ENCODE measurements around the gene ARMH2.
"Not testable (repeated sequence)": the region's sequence is repeated elsewhere in the genome, so short reads cannot be mapped to it uniquely, and the experiment has no call there.

ARMH2 gene

DNA sequence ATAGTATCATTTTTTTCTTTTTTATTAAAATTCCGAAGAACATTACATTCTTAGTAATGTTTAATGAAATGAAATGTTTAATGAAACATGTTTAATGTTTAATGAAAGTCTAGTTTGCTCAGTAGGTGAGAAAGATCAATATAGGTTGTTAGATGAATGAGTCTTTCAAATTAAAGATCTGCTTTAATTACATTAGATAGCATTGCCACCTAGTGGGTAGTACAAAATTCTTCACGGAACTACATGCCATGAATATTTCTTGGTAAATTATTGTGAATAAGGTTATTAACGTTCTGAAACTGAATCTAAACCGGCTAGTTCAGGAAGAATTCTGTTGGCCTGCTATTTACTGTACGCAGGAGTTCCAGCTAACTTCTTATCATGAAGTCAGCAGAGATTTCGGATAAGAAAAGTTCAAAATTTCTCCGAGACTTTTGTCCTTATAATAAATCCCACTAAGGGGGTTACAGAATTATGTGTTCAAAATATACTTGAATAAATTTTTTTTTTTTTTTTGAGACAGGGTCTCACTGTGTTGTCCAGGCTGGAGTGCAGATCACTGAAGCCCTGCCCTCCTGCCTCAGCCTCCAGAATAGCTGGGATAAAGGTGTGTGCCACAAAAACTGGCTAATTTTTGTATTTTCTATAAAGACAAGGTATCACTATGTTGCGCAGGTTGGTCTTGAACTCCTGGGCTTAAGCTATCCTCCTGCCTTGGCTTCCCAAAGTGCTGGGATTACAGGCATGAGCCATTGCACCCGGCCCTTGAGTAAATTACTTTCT, 31.8 kb downstream of the ARMH2 start:
- in situ Hi-C loops (cut with HindIII; ENCODE audit: low sequenced_read_pairs), result no loop called here

DNA sequence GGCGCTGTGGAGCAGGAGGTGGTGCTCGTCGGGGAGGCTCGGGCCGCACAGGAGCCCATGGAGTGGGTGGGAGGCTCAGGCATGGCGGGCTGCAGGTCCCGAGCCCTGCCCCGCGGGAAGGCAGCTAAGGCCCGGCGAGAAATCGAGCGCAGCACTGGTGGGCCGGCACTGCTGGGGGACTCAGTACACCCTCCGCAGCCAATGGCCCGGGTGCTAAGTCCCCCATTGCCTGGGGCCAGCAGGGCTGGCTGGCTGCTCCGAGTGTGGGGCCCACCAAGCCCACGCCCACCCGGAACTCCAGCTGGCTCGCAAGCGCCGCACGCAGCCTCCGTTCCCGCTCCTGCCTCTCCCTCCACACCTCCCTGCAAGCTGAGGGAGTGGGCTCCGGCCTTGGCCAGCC, 32.7 kb downstream of the ARMH2 start:
- in situ Hi-C loops (cut with HindIII; ENCODE audit: low sequenced_read_pairs), result not testable (repeated sequence)

GRCh38 chr6:24764833-24765828, 33.6 kb downstream of the ARMH2 start:
- in situ Hi-C loops (cut with HindIII; ENCODE audit: low sequenced_read_pairs), result not testable (repeated sequence)

DNA sequence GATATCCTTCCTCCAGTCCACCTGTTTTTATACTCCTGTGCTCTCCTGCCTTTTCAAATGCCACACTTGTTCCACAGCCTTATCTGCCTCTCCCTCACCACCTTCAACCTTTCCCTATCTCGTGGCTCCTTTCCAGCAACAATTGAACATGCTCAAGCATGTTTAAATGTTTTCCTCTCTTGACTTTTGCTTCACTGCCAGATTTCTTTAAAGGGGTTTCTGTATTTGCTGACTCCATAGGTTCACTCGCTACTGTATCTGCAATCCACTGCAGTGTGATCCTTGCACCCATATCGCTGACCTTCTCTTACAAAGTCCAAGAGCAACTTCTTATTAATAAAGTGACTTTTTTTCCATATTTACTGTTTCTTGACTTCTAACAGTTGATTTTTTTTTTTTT, 35.1 kb downstream of the ARMH2 start:
- in situ Hi-C loops (cut with HindIII; ENCODE audit: low sequenced_read_pairs), result no loop called here

GRCh38 chr6:24761851-24762250, 36.9 kb downstream of the ARMH2 start:
- in situ Hi-C loops (cut with HindIII; ENCODE audit: low sequenced_read_pairs), result no loop called here

DNA sequence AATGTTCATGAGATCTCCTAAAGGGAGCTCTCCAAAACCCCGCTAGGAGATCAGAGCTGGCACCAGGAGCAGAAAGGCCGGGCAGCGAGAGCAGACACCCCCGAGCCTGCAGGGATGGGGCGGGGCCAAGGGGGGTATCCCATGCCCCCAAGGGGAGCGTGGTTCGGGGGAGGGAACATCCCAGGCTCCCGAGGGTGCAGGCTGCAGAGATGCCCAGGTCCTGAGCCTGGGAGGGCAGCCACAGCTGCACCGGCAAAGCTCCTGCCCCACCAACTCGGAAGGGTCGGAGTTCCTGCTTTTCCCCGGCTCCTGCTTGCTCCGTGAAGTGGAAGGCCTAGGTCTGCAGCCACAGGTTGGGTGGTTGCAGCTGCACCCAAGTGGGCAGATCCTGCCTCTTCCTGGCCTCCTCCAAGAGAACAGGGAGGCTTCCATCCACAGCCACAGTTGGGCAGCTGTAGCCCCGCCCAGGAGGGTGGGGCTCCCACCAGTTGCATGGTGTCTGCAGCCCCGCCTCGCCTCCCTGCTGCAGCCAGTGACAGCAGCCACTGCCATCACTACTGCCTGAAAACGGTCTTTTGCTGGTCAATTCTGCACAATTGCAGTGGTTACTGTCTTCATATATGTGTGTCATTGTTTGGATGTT, 37.4 kb downstream of the ARMH2 start:
- in situ Hi-C loops (cut with HindIII; ENCODE audit: low sequenced_read_pairs), result no loop called here

- in situ Hi-C loops (cut with HindIII; ENCODE audit: low sequenced_read_pairs), result no loop called here
Observed at GRCh38 chr6:24760210-24760609, 38.5 kb downstream of the ARMH2 start.

DNA sequence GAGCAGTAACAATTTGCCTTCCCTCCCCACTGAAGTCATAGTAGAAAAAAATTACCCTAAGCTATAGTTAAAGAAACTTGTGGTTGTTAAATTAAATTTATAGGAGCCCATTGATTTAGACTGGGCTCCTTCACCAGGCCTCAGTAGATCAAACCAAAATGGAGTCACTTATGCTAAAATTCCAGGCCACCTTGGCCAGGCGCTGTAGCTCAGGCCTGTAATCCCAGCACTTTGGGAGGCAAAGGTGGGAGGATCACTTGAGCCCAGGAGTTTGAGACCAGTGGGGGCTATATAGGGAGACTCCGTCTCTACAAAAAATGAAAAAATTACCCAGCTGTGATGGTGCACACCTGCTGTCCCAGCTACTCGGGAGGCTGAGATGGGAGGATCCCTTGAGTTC, 39.0 kb downstream of the ARMH2 start:
- in situ Hi-C loops (cut with HindIII; ENCODE audit: low sequenced_read_pairs), result no loop called here

DNA sequence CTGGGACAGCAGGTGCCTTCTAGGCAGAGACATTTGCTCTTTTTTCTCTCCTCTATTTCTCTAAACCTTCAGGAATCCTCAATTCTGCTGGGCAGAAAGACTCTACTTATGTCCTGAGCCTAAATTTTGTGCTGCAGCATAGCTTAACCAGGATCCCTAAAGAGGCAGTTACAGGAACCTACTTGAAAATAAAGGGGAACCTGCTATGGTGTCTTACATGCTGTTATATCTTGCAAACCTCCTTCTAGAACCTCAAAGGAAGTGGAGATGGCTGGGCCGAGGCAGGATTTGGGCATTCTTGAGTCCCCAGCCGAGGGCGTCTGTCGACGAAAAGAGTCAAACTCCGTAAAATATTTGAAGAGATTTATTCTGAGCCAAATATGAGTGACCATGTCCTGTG, 41.1 kb downstream of the ARMH2 start:
- in situ Hi-C loops (cut with HindIII; ENCODE audit: low sequenced_read_pairs), result no loop called here

DNA sequence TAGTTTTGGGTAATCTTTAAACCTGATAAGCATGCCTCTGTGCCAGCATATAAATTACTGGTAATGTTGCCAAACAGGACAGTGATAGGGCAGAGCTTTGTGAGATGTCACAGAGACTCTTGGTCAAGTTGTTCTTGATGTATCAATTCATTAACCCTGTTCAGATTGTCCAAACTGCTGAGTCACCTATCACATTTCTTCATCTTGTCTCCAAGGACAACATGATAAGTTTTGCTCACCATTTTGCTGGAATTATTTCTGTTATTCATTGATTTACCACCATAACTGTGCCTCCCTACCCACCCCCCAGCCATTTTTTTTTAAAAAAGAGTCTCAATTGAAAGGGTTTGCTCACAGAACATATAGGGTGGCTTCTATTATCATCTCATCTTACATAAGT, 43.4 kb downstream of the ARMH2 start:
- in situ Hi-C loops (cut with HindIII; ENCODE audit: low sequenced_read_pairs), result no loop called here

DNA sequence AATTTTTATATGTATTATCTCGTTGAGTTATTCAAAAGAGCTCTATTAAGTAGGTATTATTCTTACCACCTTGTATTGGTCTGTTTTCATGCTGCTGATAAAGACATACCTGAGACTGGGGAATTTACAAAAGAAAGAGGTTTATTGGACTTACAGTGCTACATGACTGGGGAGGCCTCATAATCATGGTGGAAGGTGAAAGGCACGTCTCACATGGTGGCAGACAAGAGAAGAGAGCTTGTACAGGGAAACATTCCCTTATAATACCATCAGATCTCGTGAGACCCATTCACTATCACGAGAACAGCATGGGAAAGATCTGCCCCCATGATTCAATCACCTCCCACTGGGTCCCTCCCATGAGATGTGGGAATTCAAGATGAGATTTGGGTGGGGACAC, 44.3 kb downstream of the ARMH2 start:
- in situ Hi-C loops (cut with HindIII; ENCODE audit: low sequenced_read_pairs), result not testable (repeated sequence)

GRCh38 chr6:24753545-24753944, 45.2 kb downstream of the ARMH2 start:
- in situ Hi-C loops (cut with HindIII; ENCODE audit: low sequenced_read_pairs), result no loop called here

GRCh38 chr6:24752917-24753492, 45.7 kb downstream of the ARMH2 start:
- in situ Hi-C loops (cut with HindIII; ENCODE audit: low sequenced_read_pairs), result no loop called here

GRCh38 chr6:24752503-24752902, 46.2 kb downstream of the ARMH2 start:
- in situ Hi-C loops (cut with HindIII; ENCODE audit: low sequenced_read_pairs), result no loop called here

GRCh38 chr6:24750878-24751277, 47.8 kb downstream of the ARMH2 start:
- in situ Hi-C loops (cut with HindIII; ENCODE audit: low sequenced_read_pairs), result not testable (repeated sequence)

- in situ Hi-C loops (cut with HindIII; ENCODE audit: low sequenced_read_pairs), result no loop called here
Observed at GRCh38 chr6:24749297-24749696, 49.4 kb downstream of the ARMH2 start.
